Measurements from ENCODE around the gene LAMP5.

Gene LAMP5

DNA sequence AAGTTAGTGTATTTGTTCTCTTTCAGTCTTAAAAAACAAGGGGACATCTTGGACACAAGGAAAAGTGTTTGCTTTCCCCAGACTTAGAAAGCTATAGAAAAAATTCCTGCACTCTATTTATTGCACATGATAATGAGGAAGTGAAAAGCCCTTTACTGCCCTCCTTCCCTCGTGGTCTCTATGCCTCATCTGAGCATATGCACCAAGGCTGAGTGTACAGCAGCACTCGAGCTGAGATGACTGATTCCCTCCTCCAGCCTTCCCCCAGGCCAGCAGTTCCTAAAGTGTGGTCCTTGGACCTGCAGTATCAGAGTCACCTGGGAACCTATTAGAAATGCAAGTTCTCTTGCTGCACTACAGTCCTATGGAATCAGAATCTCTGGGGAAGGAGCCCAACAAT, 14.3 kb upstream of the LAMP5 start:
- no peak for DNase-seq (ENCODE audit: low read depth)

DNA sequence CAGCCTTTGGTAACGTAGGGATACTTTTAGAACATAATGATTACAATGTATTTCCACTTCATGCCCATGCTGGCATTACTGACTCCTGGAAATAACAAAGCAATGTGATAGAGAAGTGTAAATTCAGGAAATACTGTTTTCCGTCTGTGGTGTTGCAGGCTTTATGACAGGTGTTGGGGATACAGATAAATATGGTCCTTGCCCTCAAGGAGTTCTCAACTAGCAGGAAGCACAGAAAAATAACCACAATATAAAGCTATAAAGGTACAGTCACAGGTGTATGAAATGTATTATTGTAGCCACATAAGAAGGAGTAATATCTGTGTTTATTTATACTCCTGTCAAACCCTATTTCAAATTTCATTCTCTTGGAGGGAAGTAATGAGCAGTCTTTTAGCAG, 12.9 kb upstream of the LAMP5 start:
- DNase-seq (ENCODE audit: low read depth): no peak

DNA sequence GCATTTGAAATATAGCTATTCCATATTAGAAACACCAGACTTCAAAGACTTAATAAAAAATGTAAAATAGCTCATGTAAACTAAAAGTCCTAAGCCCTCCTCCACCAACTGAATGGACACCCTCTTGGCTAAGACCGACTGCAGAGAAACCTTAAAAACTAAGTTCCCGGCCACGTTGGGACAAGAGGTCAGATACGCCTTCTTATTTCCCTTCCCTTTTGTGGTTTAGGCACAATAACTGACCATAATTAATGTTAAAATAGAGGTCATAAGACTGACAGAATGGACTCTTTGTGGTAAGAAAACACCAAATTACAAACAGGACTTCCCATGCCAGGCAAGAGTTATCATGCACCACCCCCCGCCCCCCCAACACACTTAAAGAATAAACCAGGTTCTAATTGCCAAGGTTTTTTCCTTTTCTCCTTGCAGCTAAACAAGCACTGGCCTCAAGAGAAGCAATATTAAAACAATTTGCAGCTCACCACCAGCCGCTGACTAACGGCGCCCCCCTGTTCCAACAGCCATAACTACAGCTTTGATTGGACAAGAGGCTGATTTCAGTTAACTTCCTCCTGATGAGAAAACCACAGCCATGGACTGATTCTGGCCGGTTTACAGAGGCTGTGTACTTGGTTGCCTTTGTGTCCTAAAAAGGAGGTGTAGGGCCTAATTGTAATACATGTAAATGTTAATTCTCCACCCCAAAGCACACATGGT, 10.7 kb upstream of the LAMP5 start:
- peak; percentile 16 for DNase-seq (ENCODE audit: low read depth)

DNA sequence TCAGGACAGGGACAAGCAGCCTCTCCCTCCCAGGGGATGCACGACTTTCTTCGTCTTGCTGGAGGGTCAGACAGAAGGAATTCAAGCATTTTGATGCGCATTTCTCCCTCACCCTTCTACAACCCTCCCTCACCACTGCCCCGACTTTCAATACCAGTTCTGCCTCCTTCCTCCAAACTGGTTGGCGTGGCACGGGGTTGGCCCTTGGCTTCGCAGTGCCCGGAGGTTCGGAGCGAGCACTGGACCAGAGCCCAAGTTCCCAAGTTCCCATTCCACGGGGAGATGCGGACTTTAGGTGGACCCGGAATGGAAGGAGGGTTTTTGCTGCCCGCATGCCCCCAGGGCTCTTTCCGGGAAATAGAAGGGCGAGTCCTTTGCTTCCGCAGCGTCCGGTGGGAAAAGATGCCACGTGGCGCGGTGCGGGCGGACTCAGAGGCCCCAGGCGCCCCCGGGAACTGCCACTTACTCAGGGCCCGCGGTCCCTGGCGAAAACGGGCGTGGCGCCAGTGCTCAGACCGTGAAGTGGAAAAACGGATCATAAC, 8.0 kb upstream of the LAMP5 start:
- no peak for DNase-seq (ENCODE audit: low read depth)

DNA sequence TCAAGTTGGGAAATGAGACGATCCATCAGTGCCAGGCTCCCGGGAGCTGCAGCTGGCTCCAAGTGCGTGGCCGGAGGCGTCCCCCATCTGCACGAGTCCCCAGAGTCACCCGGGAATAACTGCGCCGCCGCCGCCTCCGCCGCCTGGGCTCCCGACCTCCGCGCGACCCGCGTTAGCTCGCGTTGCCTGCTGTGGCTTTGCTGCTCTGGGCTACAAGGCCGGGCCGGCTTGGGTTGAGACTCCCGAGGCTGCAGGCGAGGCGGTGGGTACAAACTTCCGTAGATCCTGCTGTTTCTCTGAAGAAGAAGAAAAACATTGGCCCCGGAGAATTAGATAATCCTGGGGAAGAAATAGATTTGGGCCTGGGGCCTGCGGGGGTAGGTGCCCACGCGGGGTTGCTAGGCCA, 7.4 kb upstream of the LAMP5 start:
- no peak for DNase-seq (ENCODE audit: low read depth)

DNA sequence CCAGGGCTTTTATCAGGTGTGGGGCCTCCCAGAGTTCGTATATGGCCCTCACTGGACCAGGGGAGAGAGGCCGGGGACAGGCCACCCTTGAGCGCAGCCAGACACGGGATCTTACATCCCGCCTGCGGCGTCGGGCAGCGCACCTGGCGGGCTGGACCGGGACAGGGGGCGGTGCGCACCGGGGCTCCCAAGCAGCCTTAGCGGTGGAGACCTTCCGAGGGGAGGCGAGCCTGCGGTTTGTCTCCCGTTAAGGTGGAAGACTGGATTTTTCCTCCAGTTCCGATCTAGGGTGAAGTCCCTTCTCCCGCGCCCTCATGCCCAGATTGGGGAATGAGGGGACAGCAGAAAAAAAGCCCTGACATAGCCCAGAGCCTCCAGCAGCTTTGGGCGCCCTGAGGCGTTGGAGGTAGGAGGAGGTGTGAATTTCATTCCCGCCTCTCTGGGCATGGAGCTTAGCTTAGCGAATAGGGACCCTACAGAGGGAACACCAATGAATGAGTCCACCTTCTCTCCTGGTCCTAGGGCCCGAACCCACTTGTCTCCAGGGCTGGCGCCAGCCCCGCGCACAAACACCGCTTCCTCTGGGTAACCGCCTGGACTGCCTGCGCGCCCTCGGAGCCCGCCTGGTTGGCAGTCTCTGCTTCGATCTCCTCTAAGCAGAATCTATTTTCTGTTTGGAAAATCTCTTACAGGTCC, 6.7 kb upstream of the LAMP5 start:
- DNase-seq (ENCODE audit: low read depth): no peak

DNA sequence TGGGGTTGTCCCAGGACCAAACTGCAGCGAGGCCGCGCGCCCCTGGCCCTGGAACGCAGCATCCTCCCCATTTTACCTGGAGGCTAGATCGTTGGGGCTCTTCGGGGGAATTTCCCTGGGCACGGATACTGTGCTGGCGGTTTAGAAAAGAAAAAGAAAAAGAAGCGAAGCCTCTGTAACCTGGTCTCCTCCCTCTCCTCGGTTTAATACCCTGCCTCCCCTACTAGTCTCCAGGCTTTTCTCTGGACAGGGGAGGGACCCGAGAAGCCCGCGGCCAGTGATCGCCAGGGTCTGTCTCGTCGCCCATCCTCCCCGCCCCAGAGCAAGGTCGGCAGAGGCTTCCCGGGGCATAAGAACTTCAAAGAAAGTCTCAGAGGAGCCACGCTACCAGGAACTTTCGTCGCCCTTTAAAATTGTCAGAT, 6.1 kb upstream of the LAMP5 start:
- no peak for DNase-seq (ENCODE audit: low read depth)

DNA sequence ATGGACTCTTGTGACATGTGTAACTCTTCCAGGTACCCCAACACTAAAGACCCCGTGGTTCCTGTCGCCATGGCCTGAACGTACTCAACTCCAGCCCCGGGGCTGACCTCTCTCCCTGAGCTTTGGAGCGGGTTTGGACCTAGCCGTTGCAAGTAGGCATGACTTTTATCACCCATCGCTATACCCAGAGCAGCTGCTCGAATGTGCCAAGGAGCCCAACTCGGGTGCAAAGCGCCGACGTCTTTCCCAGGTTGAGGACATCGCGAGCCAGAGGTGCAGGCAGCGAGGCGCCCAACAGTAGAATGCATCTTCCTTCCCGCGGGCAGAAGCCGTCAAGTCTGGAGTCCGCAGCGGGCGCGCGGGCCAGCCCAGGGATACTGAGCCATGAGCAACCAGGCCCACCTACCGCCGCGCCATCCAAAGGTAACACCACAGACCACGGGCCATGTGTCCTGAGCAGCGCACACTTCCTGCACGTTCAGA, 5.7 kb upstream of the LAMP5 start:
- DNase-seq (ENCODE audit: low read depth): no peak

DNA sequence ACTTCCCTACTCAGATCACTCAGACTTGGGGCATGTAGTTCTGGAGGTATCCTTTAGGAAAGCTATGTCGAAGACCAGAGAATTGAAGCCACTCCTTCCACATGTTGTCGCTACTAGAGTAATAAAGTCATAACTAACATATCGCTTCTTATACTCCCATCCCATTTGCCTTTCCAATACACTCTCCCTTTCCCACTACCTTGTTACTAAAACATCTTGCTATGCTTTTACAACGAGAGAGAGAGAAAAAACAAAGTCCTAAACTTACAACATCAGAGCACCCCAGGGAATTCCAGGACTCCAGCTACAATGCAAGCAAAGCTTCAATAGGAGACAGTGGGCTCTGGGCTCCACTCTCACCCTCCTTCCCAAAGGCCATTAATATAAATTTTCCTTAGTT, 5.1 kb upstream of the LAMP5 start:
- DNase-seq (ENCODE audit: low read depth): no peak

DNA sequence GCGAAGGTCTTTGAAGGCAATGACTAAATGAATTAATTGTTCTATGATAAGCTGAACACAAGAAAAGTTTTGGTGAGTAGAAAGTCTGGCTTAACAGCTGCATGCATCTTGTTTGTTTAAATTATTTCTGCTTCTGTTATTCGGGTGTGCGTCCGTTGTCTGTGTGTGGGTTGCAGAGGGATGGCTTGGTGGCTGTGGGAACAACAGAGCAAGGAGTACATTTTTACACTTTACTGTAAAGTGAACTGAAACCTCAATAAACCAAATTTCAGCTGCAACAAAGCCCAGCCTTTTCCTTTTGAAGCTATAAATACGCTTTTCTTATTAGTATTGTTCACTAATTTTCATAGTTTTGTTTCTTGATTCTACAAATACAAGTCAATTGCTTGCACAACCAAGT, 3.5 kb upstream of the LAMP5 start:
- DNase-seq (ENCODE audit: low read depth): no peak

DNA sequence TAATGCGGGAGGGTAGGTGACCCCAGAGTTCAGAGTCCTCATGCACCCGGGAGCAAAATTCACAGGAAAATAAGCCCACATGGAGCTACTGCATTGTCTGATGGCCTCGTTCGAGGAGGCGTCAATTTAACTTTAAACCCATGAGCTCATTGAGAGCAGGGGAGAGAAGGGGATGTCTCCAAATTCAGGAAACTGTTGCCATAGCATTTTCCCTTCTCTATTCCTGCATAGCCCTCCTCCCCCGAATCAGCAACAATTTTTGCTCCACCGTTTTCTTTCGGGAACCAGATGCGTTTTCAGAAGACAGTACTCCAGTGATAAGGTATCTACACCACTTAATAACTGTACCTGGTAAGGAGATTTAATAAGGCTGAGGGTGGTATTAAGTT, 324 bp upstream of the LAMP5 start:
- no peak for DNase-seq (ENCODE audit: low read depth)

DNA sequence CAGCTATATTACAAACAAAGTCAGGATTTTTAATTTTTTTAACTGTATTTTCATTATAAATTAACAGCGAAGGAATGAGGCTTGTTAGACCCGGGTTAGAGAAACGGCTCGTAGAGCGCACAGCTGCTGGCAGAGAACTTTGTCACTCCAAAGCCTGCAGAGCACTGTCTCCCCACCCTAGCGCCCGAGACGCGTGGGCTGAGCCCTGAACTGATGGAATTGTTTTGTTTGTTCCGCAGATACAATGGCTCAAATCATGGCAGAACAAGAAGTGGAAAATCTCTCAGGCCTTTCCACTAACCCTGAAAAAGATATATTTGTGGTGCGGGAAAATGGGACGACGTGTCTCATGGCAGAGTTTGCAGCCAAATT, 810 bp downstream of the LAMP5 start:
- DNase-seq (ENCODE audit: low read depth): no peak

DNA sequence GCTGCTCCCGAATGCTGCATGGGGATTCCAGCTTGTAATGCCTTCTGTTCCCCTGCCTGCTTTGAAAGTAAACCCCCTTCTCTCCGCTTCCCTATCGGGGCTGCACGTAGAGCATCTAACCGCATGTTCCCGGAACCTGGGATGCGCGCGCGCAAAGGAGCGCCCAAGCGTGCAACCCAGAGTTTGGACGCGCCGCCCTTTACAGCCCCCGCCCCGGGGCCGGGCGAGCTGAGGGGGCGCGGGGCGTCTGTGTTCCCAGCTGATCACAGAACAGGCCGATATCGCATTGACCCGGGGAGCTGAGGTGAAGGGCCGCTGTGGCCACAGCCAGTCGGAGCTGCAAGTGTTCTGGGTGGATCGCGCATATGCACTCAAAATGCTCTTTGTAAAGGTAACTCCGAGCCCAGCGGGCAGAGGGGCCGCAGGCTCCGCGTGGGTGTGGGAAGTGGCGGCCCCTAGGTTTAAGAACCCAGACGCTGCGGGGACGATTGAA, 1.4 kb downstream of the LAMP5 start:
- DNase-seq (ENCODE audit: low read depth): no peak

DNA sequence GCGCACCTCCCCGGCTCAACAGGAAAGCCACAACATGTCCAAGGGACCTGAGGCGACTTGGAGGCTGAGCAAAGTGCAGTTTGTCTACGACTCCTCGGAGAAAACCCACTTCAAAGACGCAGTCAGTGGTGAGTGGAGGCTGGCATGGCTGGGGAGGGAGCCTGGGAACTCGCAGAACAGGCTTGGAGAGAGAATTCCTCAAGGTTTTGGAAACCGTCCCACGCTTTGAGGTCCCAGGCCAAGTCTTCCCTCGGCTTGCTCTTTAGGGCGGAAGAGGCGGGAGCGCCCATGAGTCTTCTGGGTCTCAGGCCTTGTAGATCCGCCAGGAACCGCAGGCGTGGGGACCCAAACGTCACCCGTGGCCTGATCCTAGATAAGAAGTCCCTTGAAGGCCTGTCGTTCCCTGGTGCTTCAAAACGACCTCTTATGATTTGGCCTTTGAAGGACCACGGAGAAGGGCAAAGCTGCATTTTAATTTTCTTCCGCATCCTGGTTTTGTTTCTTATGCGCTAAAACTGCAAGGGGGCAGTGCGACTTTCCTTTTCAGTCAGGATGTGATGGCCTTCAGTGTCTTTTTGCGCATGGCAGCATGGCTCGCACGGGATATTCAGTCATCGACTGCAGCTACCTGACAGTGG, 2.0 kb downstream of the LAMP5 start:
- DNase-seq (ENCODE audit: low read depth): no peak

DNA sequence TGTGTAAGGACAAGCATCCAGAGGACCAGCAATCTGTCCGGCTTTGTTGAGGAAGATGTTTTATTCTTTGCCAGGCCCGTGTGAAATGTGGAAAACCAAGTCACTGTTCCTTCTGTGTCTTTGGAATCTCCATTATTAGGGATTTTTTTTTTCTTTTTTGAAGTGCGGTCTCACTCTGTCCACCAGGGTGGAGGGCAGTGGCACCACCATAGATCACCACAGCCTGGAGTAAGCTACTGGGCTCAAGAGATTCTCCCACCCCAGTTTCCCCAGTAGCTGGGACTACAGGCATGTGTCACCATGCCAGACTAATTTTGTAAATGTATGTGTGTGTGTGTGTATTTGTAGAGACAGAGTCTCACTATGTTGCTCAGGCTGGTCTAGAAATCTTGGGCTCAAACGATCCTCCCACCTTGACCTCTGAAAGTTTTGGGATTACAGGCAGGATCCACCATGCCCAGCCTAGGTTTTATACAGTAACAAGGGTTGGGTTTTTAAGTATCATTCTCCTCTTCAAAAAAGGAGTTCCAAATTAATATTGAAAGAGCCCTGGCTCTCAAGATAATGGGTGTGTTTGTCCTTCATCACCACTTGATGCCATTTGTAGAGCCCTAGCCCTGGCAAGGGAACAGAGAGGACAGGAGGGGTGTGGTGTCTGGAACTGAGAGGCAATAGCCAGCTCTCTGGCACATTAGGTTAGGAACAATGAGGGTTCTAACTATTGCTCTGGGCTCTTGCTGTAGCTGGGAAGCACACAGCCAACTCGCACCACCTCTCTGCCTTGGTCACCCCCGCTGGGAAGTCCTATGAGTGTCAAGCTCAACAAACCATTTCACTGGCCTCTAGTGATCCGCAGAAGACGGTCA, 3.1 kb downstream of the LAMP5 start:
- DNase-seq (ENCODE audit: low read depth): no peak

DNA sequence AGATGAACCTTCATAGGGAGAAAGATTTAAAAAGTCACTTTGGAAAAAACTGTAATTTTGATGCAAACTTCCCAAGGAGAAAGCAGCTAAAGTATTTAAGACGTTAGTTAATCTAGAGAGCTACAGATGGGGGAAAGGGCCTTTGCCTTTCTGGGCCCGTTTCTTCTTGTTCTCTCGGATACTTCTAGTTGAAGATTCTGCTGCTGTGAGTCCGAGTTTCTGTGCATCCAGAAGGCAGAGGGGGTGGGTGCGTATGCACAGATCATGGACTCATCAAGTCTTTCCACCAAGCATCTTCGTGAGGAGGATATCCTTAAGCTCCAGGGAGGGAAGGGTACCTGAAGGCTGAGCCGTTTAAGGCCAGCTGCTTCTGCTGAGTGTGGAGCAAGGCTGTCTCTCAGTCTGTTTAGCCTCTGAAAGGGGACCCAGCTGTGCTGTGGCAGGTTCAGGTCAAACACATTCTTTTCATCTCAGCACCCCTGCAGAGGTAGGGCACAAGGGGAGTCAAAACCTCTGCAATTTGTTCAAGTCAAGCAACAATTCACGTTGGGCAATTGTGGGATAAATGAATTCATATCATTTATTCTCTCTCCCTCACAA, 4.3 kb downstream of the LAMP5 start:
- no peak for DNase-seq (ENCODE audit: low read depth)

DNA sequence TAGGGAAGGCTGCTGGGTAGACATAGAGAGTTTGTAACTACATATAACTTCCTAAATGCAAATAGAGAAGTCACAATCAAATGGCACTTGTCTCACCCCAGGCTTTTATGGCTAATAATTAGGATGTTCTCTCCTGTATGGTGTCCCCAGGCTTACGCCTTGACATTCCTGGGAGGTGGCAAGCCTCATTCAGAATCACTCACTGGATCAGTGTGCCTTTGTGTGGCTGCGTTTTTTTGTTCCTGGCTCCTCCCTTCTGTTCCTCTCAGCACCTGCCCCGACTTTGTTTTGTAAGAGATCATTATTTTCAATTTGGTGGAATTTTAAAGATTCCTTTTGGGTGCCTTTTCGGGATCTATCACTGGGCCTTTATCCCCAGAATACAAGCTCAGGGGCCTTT, 5.7 kb downstream of the LAMP5 start:
- no peak for DNase-seq (ENCODE audit: low read depth)

DNA sequence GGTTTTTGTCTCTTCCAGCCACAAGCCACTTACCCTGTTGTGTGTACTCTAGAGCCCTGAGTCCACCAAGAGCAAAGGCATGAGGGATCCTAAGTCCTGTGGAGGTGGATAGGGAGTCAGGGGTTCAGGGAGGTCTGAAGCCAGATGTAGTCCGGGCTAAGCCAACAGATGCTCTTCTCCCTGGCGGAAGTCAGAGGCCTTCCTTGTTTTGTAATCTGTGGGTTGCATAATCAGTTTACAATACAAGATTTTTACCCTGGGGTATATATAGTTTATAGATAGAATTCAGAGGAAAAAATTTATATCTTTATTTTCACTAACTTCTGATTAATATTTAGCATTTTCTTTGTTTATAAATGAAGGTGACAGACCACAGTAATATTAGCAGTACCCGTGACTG, 9.2 kb downstream of the LAMP5 start:
- no peak for DNase-seq (ENCODE audit: low read depth)

DNA sequence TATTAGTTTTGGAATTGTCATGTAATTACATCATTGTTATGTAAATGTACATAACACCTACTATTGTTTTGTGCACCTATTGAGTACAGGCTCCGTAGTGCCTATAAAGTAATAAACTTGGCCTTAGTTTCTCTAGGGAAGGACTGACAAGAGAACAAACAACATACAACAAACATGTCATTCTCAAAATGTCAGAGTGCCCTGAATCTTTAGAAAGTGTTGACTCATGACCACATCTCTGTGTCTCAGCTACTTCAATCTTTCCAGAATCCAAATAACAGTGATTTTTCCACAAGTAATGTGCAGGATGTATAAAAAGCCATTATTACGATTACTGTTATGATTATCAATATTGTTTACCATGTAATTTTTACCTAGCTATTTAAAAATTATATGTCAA, 17.2 kb downstream of the LAMP5 start:
- DNase-seq (ENCODE audit: low read depth): no peak

DNA sequence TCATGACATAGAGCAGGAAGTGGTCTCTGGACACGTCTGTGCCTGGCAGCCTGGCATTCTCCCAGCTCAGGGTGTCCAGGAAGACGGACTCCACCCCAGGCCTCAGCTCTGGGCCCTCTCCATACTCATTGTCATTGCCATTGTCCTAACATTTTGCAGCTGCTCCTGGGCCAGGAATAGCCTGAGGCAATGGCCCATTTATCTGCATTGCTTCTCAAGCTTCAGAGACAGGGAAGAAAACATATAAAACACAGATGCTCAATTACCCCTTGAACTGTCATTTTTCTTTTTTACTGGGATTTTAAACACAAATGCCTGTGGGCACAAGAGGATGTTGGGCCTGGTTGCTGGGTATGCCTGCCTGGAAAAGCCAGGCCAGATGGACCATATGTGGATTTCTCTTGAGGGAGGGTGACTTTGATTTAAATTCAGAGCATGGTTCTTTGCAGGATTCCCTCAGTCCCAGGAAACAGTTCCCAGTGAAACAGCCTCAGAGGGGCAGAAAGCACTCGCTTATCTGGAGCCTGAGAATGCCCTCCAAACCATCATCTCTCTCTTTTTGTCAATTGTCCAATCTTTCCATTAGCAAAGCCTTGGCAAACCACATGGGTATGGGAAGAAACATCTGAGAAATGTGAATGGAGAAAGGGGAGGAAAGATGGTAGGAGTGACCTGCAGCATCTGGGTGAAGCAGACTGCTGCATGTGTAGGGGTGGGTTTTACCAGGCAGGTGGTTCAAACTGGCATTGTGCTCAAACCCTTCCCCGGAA, 17.9 kb downstream of the LAMP5 start:
- no peak for DNase-seq (ENCODE audit: low read depth)

DNA sequence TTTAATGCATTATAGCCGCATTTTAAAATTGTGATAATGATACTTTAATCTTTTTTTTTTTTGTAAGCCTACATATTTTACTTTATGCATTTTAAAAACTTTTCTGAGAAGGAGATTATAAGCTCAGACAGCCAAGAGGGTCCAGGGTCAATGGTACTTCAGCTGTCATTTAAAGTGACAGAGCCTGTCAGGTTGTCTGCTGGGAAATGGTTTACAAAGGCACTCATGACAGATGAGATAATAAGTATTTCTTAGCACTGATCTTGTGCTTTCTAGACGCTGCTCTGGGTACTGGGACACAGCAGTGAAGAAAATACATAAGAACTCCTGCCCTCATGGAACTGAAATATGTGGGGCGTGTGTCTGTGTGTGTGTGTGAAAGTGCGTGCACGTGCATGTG, 19.6 kb downstream of the LAMP5 start:
- no peak for DNase-seq (ENCODE audit: low read depth)

All from iris pigment epithelial cell (primary cell).